Peyer's patch (tissue), 4 donors: ENCODE measurements around the gene RCOR3. TPM values are rescaled to one million over a fixed set of nuclear protein-coding genes. Genes with fewer than 3 reads are reported as not detected.
"Not testable (repeated sequence)": the region's sequence is repeated elsewhere in the genome, so short reads cannot be mapped to it uniquely, and the experiment has no call there.

ENCODE experiments used
- DNase-seq, 3 donors: peaks; one replicate each; pipeline ENCODE4 v3.0.0-alpha.2; 2017 to 2019
- H3K27ac ChIP-seq, 4 donors: fragments of 200-600 bp; sonication (generic); one replicate each; pipeline ENCODE4 v1.5.1; 2016 to 2019
- H3K27me3 ChIP-seq, 2 donors: fragments of 200-600 bp; sonication (generic); one replicate each; pipeline ENCODE4 v1.5.1; 2019
- H3K36me3 ChIP-seq, 3 donors: fragments of 200-600 bp; sonication (generic); one replicate each; pipeline ENCODE4 v1.5.1; 2016 to 2019
- H3K4me1 ChIP-seq, 4 donors: fragments of 200-600 bp; sonication (generic); one replicate each; pipeline ENCODE4 v1.5.1; 2016 to 2019
- H3K4me3 ChIP-seq, 4 donors: fragments of 200-600 bp; sonication (generic); 1 replicate in 3 of 4; 2 replicates in 1 of 4; pipeline ENCODE4 v1.5.1; 2016 to 2019; ENCODE audit warnings: mild to moderate bottlenecking in 1 of 4
- H3K9me3 ChIP-seq, 4 donors: fragments of 200-600 bp; sonication (generic); one replicate each; pipeline ENCODE4 v1.5.1; 2016 to 2019; ENCODE audit warnings: mild to moderate bottlenecking in 1 of 4
- CTCF ChIP-seq, 6 experiments: fragments of 450-650 bp in 4 of 6; fragments of 200-600 bp in 2 of 6; sonication (generic) in 1 of 6; IDR thresholded peaks; one replicate each; pipeline ENCODE4 v1.5.1; 2017 to 2019; ENCODE audit warnings: antibody characterized with exemption in 6 of 6, mild to moderate bottlenecking in 3 of 6, moderate library complexity in 1 of 6
- POLR2A ChIP-seq, 2 donors: fragments of 450-650 bp; IDR thresholded peaks; one replicate each; pipeline ENCODE4 v1.5.1; 2017; ENCODE audit warnings: antibody characterized with exemption in 2 of 2, mild to moderate bottlenecking in 2 of 2, moderate library complexity in 2 of 2
- total RNA-seq, 4 donors: library from RNA; depleted of rRNA; stranded (reverse); fragments of >200 nt; gene quantifications; one replicate each; pipeline ENCODE4 v1.1.0, GENCODE V29; 2016

Gene RCOR3
- total RNA-seq, 4 donors from 2014 or later = 69.3 to 95.4 (median 74.7) TPM

GRCh38 chr1:211217392-211217791 lies 41.8 kb upstream of the RCOR3 start:
- DNase-seq = no peak
- no peaks in the 10 kb centered on the region for H3K9me3 ChIP-seq
- H3K4me1 ChIP-seq = no peaks in the 10 kb centered on the region
- no peak for TF ChIP-seq POLR2A (IDR thresholded peaks at IDR 0.05)
- no peak for TF ChIP-seq CTCF (IDR thresholded peaks at IDR 0.05)
- no peaks in the 10 kb centered on the region for H3K36me3 ChIP-seq
- H3K27ac ChIP-seq = no peak overlapping the region
- H3K27me3 ChIP-seq = no peaks in the 10 kb centered on the region
- no peak overlapping the region for H3K4me3 ChIP-seq

GRCh38 chr1:211222469-211223234 lies 36.5 kb upstream of the RCOR3 start:
- H3K36me3 ChIP-seq, H3K4me3 ChIP-seq, H3K9me3 ChIP-seq, H3K27ac ChIP-seq, H3K4me1 ChIP-seq, H3K27me3 ChIP-seq, DNase-seq: not testable (repeated sequence)

- not testable (repeated sequence) for H3K4me3 ChIP-seq, H3K27me3 ChIP-seq, H3K27ac ChIP-seq, H3K9me3 ChIP-seq, H3K36me3 ChIP-seq, H3K4me1 ChIP-seq
- peak in 2 of 3 donors; percentile 42 to 58 for DNase-seq
Measured at GRCh38 chr1:211228573-211229364, 30.4 kb upstream of the RCOR3 start.

- H3K27ac ChIP-seq = no peak overlapping the region
- no peaks in the 10 kb centered on the region for H3K27me3 ChIP-seq
- TF ChIP-seq POLR2A (IDR thresholded peaks at IDR 0.05) (no peak), CTCF (IDR thresholded peaks at IDR 0.05) (no peak)
Measured at GRCh38 chr1:211229365-211229759, 29.8 kb upstream of the RCOR3 start.

GRCh38 chr1:211231873-211232272 lies 27.3 kb upstream of the RCOR3 start:
- Histone ChIP-seq H3K9me3 (no peaks in the 10 kb centered on the region), H3K27ac (no peak overlapping the region), H3K4me3 (no peak overlapping the region), H3K27me3 (no peaks in the 10 kb centered on the region), H3K36me3 (no peaks in the 10 kb centered on the region), H3K4me1 (no peaks in the 10 kb centered on the region)
- no peak for TF ChIP-seq POLR2A (IDR thresholded peaks at IDR 0.05)
- DNase-seq = no peak

More at GRCh38 chr1:211229365-211229759, 29.8 kb upstream of the RCOR3 start:
- no peaks in the 10 kb centered on the region for H3K9me3 ChIP-seq
- no peaks in the 10 kb centered on the region for H3K36me3 ChIP-seq
- no peaks in the 10 kb centered on the region for H3K4me1 ChIP-seq
- DNase-seq = no peak
- H3K4me3 ChIP-seq = no peak overlapping the region

- H3K27me3 ChIP-seq = no peaks in the 10 kb centered on the region
- no peak for DNase-seq
- TF ChIP-seq CTCF (IDR thresholded peaks at IDR 0.05) (no peak), POLR2A (IDR thresholded peaks at IDR 0.05) (no peak)
- H3K27ac ChIP-seq = no peak overlapping the region
- H3K4me3 ChIP-seq = no peak overlapping the region
- no peaks in the 10 kb centered on the region for H3K9me3 ChIP-seq
- H3K4me1 ChIP-seq = no peaks in the 10 kb centered on the region
- no peaks in the 10 kb centered on the region for H3K36me3 ChIP-seq
Measured at GRCh38 chr1:211236633-211237320, 22.4 kb upstream of the RCOR3 start.

- no peak overlapping the region for H3K4me3 ChIP-seq
- TF ChIP-seq CTCF (IDR thresholded peaks at IDR 0.05) = no peak
- TF ChIP-seq POLR2A (IDR thresholded peaks at IDR 0.05) = no peak
- no peaks in the 10 kb centered on the region for H3K9me3 ChIP-seq
- no peaks in the 10 kb centered on the region for H3K36me3 ChIP-seq
- H3K27ac ChIP-seq = no peak overlapping the region
- DNase-seq = no peak
- H3K27me3 ChIP-seq = no peaks in the 10 kb centered on the region
- no peaks in the 10 kb centered on the region for H3K4me1 ChIP-seq
Measured at GRCh38 chr1:211237579-211237978, 21.6 kb upstream of the RCOR3 start.

- not testable (repeated sequence) for H3K4me1 ChIP-seq, DNase-seq, H3K4me3 ChIP-seq, H3K27ac ChIP-seq, H3K9me3 ChIP-seq, H3K27me3 ChIP-seq, H3K36me3 ChIP-seq
Measured at GRCh38 chr1:211240567-211240966, 18.6 kb upstream of the RCOR3 start.
